NCI-H748 (cell line): ENCODE measurements around the gene B4GALNT3.

Experiments
- DNase-seq: peaks from one replicate; lab custom pipeline; 2025; ENCODE audit not compliant: unreplicated experiment; lab: John Stamatoyannopoulos, UW

B4GALNT3 gene

GRCh38 chr12:590206-590750 is 130.5 kb downstream of the B4GALNT3 start:
- DNase-seq: no peak

GRCh38 chr12:591167-592023 is 131.7 kb downstream of the B4GALNT3 start:
- DNase-seq: no peak

- no peak for DNase-seq
Measured at GRCh38 chr12:592024-592505, 132.3 kb downstream of the B4GALNT3 start.

GRCh38 chr12:593396-594270 is 133.9 kb downstream of the B4GALNT3 start:
- no peak for DNase-seq

- no peak for DNase-seq
Measured at GRCh38 chr12:597926-598568, 138.3 kb downstream of the B4GALNT3 start.

GRCh38 chr12:599756-600155 is 140.0 kb downstream of the B4GALNT3 start:
- DNase-seq: no peak

- peak; percentile 5 for DNase-seq
Measured at GRCh38 chr12:601976-602699, 142.4 kb downstream of the B4GALNT3 start.

GRCh38 chr12:602700-603068 is 142.9 kb downstream of the B4GALNT3 start:
- no peak for DNase-seq

- no peak for DNase-seq
Measured at GRCh38 chr12:604956-605355, 145.2 kb downstream of the B4GALNT3 start.

GRCh38 chr12:607541-608001 is 147.8 kb downstream of the B4GALNT3 start:
- DNase-seq: no peak

- DNase-seq: no peak
Measured at GRCh38 chr12:608413-608812, 148.7 kb downstream of the B4GALNT3 start.

- DNase-seq: no peak
Measured at GRCh38 chr12:608921-609320, 149.2 kb downstream of the B4GALNT3 start.

- no peak for DNase-seq
Measured at GRCh38 chr12:611721-612120, 152.0 kb downstream of the B4GALNT3 start.

GRCh38 chr12:612293-612692 is 152.6 kb downstream of the B4GALNT3 start:
- no peak for DNase-seq

GRCh38 chr12:612886-613285 is 153.1 kb downstream of the B4GALNT3 start:
- DNase-seq: no peak
